Colonic mucosa (tissue), 4 donors: ENCODE results near the gene SLC4A9. TPM values are rescaled to one million over a fixed set of nuclear protein-coding genes. Genes with fewer than 3 reads are reported as not detected.

Source experiments
- DNase-seq: peaks from one replicate; pipeline ENCODE4 v3.0.0-alpha.2; 2020
- H3K27ac ChIP-seq: fragments of 200-600 bp; one replicate; pipeline ENCODE4 v1.8.0; 2021
- H3K27me3 ChIP-seq: fragments of 200-600 bp; one replicate; pipeline ENCODE4 v1.8.0; 2021
- H3K36me3 ChIP-seq: fragments of 200-600 bp; one replicate; pipeline ENCODE4 v1.8.0; 2021
- H3K4me1 ChIP-seq: fragments of 200-600 bp; one replicate; pipeline ENCODE4 v1.8.0; 2021; ENCODE audit warnings: mild to moderate bottlenecking
- H3K4me3 ChIP-seq: fragments of 200-600 bp; one replicate; pipeline ENCODE4 v1.8.0; 2021
- H3K9ac ChIP-seq, 2 donors: one replicate each; pipeline ENCODE4 v1.7.0; 2013; ENCODE audit warnings: control low read depth in 2 of 2, low read depth in 2 of 2, low read length in 2 of 2
- H3K9me3 ChIP-seq: fragments of 200-600 bp; one replicate; pipeline ENCODE4 v1.8.0; 2021
- CTCF ChIP-seq: fragments of 200-600 bp; IDR thresholded peaks from one replicate; pipeline ENCODE4 v1.8.0; 2022; ENCODE audit warnings: antibody characterized with exemption, mild to moderate bottlenecking
- intact Hi-C: fragments of 100-400 bp; cut with DNase I; formaldehyde crosslinking; loops from one replicate; pipeline ENCODE4 v1.14.1; 2022
- total RNA-seq, 2 donors: library from RNA; stranded (reverse); fragmentation: NEBNext Ultra II Directional in 1 of 2; extraction: Animal tissue kit (Norgen Biotek cat#: 25700) in 1 of 2; gene quantifications; one replicate each; pipeline ENCODE4 v1.2.1, GENCODE V29; 2021
- donor health status: healthy.
- donor health status: DM: no; HTN: no; CAD: no.
- donor health status: DM: no; HTN: no; CAD: no.

The SLC4A9 gene
- total RNA-seq, 2 donors from 2014 or later: 0.42 TPM; not detected in 1

- no peak for TF ChIP-seq CTCF
- H3K27ac ChIP-seq: no peak overlapping the region
- H3K9me3 ChIP-seq: no peaks in the 10 kb centered on the region
- H3K36me3 ChIP-seq: no peaks in the 10 kb centered on the region
- H3K27me3 ChIP-seq: no peaks in the 10 kb centered on the region
- no peak overlapping the region for H3K4me3 ChIP-seq
- DNase-seq: no peak
- no peaks in the 10 kb centered on the region for H3K4me1 ChIP-seq
- intact Hi-C loops: no loop called here
- no peak overlapping the region for H3K9ac ChIP-seq
Observed at GRCh38 chr5:140329739-140330481, 30.1 kb upstream of the SLC4A9 start.

- H3K4me1 ChIP-seq: no peaks in the 10 kb centered on the region
- TF ChIP-seq CTCF: no peak
- H3K9ac ChIP-seq: no peak overlapping the region
- H3K36me3 ChIP-seq: no peaks in the 10 kb centered on the region
- intact Hi-C loops: no loop called here
- no peak for DNase-seq
- H3K27me3 ChIP-seq: no peaks in the 10 kb centered on the region
- no peak overlapping the region for H3K27ac ChIP-seq
- no peaks in the 10 kb centered on the region for H3K9me3 ChIP-seq
- H3K4me3 ChIP-seq: no peak overlapping the region
Observed at GRCh38 chr5:140331638-140332037, 28.4 kb upstream of the SLC4A9 start.

- DNase-seq: no peak
- Histone ChIP-seq H3K4me1 (no peaks in the 10 kb centered on the region), H3K27ac (no peak overlapping the region), H3K36me3 (no peaks in the 10 kb centered on the region), H3K9ac (no peak overlapping the region), H3K9me3 (no peaks in the 10 kb centered on the region), H3K27me3 (no peaks in the 10 kb centered on the region), H3K4me3 (no peak overlapping the region)
- intact Hi-C loops: no loop called here
- no peak for TF ChIP-seq CTCF
Observed at GRCh38 chr5:140336388-140336787, 23.6 kb upstream of the SLC4A9 start.

GRCh38 chr5:140337880-140338279 lies 22.1 kb upstream of the SLC4A9 start:
- Histone ChIP-seq H3K9me3 (no peaks in the 10 kb centered on the region), H3K27ac (no peak overlapping the region), H3K4me1 (no peaks in the 10 kb centered on the region), H3K4me3 (no peak overlapping the region), H3K27me3 (no peaks in the 10 kb centered on the region), H3K36me3 (no peaks in the 10 kb centered on the region), H3K9ac (no peak overlapping the region)
- intact Hi-C loops: no loop called here
- DNase-seq: no peak
- no peak for TF ChIP-seq CTCF

GRCh38 chr5:140338336-140338735 lies 21.7 kb upstream of the SLC4A9 start:
- H3K27me3 ChIP-seq: no peaks in the 10 kb centered on the region
- intact Hi-C loops: no loop called here
- H3K4me1 ChIP-seq: no peaks in the 10 kb centered on the region
- TF ChIP-seq CTCF: no peak
- H3K4me3 ChIP-seq: no peak overlapping the region
- H3K36me3 ChIP-seq: no peaks in the 10 kb centered on the region
- H3K9ac ChIP-seq: no peak overlapping the region
- no peaks in the 10 kb centered on the region for H3K9me3 ChIP-seq
- DNase-seq: no peak
- H3K27ac ChIP-seq: no peak overlapping the region
